ENCODE results near the gene SLC13A2. TPM values are rescaled to one million over a fixed set of nuclear protein-coding genes. Genes with fewer than 3 reads are reported as not detected.

The SLC13A2 gene
- polyA plus RNA-seq, 3 donors: 13.0 to 18.8 (median 16.9) TPM

DNA sequence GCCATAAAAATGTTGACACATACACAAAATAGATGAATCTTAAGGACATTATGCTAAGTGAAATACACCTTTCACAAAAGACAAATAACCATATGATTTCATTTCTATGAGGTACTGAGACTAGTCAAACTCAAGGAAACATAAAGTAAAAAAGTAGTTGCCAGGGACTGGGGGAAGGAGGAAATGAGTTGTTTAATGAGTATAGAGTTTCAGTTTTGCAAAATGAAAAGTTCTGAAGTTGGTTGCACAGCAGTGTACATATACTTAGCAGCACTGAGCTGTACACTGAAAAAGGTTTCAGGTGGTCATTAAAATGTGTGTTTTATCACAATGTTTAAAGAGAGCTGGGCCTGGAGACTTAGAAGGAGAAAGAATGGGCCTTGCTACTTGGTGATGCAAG, 4.7 kb upstream of the SLC13A2 start:
- DNase-seq: no peak

DNA sequence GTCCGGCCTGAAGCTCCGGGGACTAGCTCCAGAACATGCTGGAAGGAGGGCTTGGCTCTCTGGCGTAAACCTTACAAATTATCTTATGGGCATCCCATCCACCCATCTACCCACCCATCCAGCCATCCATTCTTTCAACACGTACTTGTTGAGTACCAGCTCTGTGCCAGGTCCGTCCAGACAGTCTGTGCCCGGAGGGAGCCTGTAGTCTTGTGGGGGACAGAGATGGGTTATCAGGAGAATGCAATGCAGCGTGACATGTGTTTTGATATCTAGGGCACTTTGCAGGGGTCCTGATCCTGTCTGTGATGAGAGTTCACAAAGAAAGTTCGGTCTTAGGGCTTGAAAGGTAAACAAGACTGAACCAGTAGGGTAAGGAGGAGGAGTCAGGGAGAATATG, 4.1 kb upstream of the SLC13A2 start:
- no peak for DNase-seq

GRCh38 chr17:28470266-28470913, 3.1 kb upstream of the SLC13A2 start:
- DNase-seq: no peak

- no peak for DNase-seq
Observed at GRCh38 chr17:28470914-28471366, 2.5 kb upstream of the SLC13A2 start.

GRCh38 chr17:28471531-28472342, 1.7 kb upstream of the SLC13A2 start:
- DNase-seq: no peak

GRCh38 chr17:28472871-28473497, 460 bp upstream of the SLC13A2 start:
- no peak for DNase-seq

GRCh38 chr17:28474111-28474531, 677 bp downstream of the SLC13A2 start:
- no peak for DNase-seq

GRCh38 chr17:28475151-28475900, 1.9 kb downstream of the SLC13A2 start:
- no peak for DNase-seq

DNA sequence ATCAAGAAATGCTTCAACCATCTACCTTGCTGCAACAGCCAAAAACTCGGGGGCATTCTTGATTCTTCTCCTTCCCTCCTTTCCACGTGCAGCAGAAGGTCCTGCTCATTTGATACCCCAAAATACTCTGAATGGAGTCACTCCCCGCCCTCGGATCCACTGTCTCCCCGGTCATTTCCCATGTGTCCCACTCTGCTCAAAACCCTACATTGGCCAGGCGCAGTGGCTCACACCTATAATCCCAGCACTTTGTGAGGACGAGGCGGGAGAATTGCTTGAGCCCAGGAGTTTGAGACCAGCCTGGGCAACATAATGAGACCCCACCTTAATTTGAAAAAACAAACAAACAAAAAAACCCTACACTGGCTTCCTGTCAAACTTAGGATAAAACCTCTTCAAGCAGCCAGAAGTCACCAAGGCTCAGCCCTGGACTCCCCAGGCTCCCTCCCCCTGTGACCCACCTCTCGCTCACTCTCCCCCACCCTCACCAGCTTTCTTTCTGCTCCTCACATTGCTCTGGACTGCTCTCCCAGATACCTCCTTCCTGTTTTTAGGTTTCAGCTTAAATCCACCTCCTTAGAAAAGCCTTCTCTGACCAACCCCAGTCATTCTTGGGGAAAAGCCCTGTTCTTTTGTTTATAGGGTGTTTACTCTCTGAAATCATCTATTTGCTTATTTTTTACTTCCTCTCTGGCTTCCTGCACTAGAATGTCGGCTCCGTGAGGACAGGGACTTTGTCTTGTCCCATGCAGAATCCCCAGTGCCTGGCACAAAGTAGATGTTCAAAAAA, 2.8 kb downstream of the SLC13A2 start:
- DNase-seq: no peak

GRCh38 chr17:28477928-28478327, 4.5 kb downstream of the SLC13A2 start:
- DNase-seq: no peak

DNA sequence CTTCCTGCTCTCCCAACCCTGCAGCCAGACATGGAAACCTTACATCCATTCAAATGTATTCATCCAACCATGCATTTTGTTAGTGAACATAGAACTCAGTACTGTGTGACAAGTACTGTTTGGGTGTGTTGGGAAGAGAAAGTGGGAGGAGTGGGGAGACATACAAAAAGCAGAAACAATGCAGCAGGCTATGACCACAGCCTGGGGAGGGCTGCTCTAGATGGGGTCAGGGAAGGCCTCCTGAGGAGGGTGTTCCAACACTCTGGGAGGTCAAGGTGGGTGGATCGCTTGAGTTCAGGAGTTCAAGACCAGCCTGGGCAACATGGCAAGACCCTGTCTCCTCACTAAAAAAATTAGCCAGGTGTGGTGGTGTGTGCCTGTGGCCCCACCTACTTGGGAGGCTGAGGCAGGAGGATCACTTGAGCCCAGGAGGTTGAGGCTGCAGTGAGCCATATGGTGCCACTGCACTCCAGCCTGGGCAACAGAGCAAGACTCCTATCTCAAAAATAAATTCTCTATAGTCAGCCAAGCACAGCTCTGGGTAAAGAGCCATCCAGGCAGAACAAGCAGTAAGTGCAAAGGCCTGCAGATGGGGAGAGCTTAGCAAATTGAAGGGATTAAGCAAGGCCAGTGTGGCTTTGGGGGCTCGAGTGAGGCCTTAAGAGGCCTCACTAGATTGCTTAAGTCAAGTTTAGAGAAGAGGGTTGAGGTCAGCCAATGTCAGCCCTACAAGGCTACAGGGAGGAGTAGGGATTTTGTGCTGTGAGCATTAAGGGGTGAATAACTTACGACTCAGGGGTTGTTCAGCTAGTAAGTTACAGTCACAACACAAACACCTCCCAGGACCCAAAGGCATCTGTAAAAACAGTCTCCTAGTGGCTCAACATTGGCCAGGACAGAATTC, 5.5 kb downstream of the SLC13A2 start:
- DNase-seq: no peak

DNA sequence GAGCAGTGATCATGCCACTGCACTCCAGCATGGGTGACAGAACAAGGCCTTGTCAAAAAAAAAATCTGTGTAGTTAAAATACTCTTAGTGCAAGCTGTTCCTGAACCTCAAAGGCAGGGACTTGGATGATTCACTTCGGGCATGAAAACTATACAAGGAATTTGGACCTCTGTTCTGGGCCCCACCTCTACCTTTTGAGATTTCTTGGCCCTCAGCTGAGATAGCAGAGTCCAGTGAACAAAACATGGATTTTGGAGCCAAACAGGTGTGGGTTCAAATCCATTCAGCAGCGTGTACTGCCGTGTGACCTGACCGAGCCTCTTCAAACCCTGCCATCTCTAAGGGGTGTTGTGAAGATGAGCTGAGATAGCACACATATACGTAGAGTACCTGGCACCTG, 6.8 kb downstream of the SLC13A2 start:
- DNase-seq: no peak

GRCh38 chr17:28480799-28481571, 7.5 kb downstream of the SLC13A2 start:
- DNase-seq: no peak

GRCh38 chr17:28482551-28483199, 9.2 kb downstream of the SLC13A2 start:
- no peak for DNase-seq

DNA sequence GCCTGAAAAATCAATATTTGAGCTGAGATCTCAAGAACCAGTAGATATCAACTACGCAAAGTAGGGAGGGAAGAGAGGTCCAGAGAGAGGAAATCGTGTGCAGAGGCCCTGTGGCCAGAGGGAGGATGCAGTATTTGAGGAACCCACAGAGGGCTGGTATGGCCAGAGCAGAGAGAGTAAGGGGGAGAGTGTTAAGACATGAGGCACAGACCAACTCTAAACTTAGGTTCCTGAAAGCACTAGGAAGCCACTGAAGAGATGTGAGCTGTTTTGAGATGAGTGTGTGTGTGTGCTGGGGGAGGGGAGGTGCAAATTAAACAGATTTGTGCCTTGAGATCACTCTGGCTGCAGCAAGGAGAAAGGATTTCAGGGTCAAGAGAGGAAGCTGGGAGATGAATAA, 10.9 kb downstream of the SLC13A2 start:
- no peak for DNase-seq

- no peak for DNase-seq
Observed at GRCh38 chr17:28485049-28485448, 11.6 kb downstream of the SLC13A2 start.

GRCh38 chr17:28487881-28488532, 14.6 kb downstream of the SLC13A2 start:
- no peak for DNase-seq

DNA sequence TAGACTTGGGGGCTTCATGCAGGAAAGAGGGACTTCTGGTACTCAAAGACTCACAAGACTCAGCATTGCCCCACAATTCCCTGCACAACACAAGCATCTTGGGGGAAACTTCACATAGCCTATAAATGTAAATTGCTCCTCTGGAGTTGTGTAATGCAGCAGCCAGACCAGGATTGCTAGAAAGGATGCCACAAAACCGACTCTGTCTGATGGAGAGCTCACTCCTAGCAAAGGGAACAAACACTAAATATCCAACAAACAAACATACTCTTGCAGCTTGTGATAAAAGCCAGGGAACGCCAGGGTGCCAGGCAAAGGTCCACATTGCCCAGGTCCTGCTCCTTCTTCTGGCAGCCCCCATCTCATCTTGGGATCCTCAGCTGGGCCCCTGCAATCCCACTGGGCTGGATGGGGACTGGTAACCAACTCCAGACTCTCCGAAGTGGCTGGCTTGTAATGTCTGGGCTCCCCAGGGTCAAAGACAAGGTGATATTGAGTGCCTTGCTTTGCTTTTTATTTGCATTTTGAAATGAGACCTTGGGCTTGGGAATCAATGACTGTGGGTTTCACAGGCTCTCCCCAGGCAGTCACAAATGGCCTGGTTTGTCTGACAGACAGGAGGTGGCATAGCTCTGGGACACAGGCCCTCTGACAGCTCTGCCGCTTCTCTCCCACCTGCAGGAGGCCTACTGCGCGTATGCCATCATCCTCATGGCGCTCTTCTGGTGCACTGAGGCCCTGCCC, 15.3 kb downstream of the SLC13A2 start:
- DNase-seq: no peak

Data from renal pelvis (tissue), 4 donors.